ENCODE data around the gene FKBP7. TPM values are rescaled to one million over a fixed set of nuclear protein-coding genes. Genes with fewer than 3 reads are reported as not detected.

The FKBP7 gene
- total and polyA plus RNA-seq, 2 of the 13 experiments (the other 11 are each of a cell fraction or from before 2014, with no cell fraction given): 12.4 to 14.8 TPM

GRCh38 chr2:178419123-178419522 lies 59.3 kb downstream of the FKBP7 start:
- Histone ChIP-seq H3K27me3 (ENCODE audit: control insufficient read depth in 1 of 2, insufficient read depth in 2 of 2, low read length in 2 of 2) (no peaks in the 10 kb centered on the region), H3K4me2 (ENCODE audit: low read depth, low read length) (no peak overlapping the region), H4K20me1 (ENCODE audit: insufficient read depth, low read length) (no peaks in the 10 kb centered on the region), H3K79me2 (ENCODE audit: insufficient read depth, low read length) (no peaks in the 10 kb centered on the region), H3K4me1 (ENCODE audit: insufficient read depth, low read length) (peaks cover 9% of the 10 kb centered on the region; the same call in 1 of the 2 replicates), H3K9me3 (ENCODE audit: low read length) (no peaks in the 10 kb centered on the region), H2AFZ (ENCODE audit: low read length) (no peak overlapping the region), H3K9ac (ENCODE audit: insufficient read depth, low read depth, low read length) (no peak overlapping the region), H3K36me3 (replicated peaks in 1 of 2; ENCODE audit: control insufficient read depth in 1 of 2, insufficient read depth in 2 of 2, low read length in 2 of 2) (no peaks in the 10 kb centered on the region), H3K4me3 (replicated peaks in 1 of 3; ENCODE audit: insufficient read depth in 1 of 3, low read depth in 2 of 3, low read length in 3 of 3) (no peak overlapping the region), H3K27ac (ENCODE audit: extremely low read length, insufficient read depth, low read length) (no peak overlapping the region)
- in situ Hi-C loops (cut with HindIII; ENCODE audit: extremely low pct_ligation_motif_present, low pct_unique_long_range_greater_than_20kb) (loop anchor here (10.0 kb wide), 2 partner anchors 114 to 304 kb away; partner anchors contain the start of gene RBM45), intact Hi-C loops (cut with micrococcal nuclease; ENCODE audit: unreplicated experiment) (no loop called here)
- no peak for ATAC-seq
- ChIA-PET POLR2A (interaction anchor here (1.3 to 1.4 kb wide), 2 partner anchors 9 to 307 kb away, joined by 3 to 6 read pairs; partner anchors contain the start of gene RBM45), CTCF (ENCODE audit: low intra/inter-chr PET ratio, low total read pairs) (no interaction called here)
- no peak for DNase-seq (ENCODE audit: low spot score)
- FAIRE-seq: no peak
- no TSS peak for BruUV-seq (replicated peaks)
- TF ChIP-seq RAD51 (IDR thresholded peaks at IDR 0.05; ENCODE audit: borderline replicate concordance): no peak
- peak; percentile 45 for TF ChIP-seq STAG1 (CRISPR knock-in tag; IDR thresholded peaks at IDR 0.05)
- WGBS (ENCODE audit: low lambda C conversion rate): 46% methylated on average over 1 of the region's 1 CpG

GRCh38 chr2:178418426-178418825 lies 60.0 kb downstream of the FKBP7 start:
- Histone ChIP-seq H3K27me3 (ENCODE audit: control insufficient read depth in 1 of 2, insufficient read depth in 2 of 2, low read length in 2 of 2) (peaks cover 0 to under 1% of the 10 kb centered on the region in 2 experiments; a peak in 1 of 5 replicates), H3K36me3 (replicated peaks in 1 of 2; ENCODE audit: control insufficient read depth in 1 of 2, insufficient read depth in 2 of 2, low read length in 2 of 2) (no peaks in the 10 kb centered on the region), H3K4me1 (ENCODE audit: insufficient read depth, low read length) (peaks cover 12% of the 10 kb centered on the region; the same call in 1 of the 2 replicates), H3K4me2 (ENCODE audit: low read depth, low read length) (no peak overlapping the region), H3K9me3 (ENCODE audit: low read length) (no peaks in the 10 kb centered on the region), H3K27ac (ENCODE audit: extremely low read length, insufficient read depth, low read length) (no peak overlapping the region), H4K20me1 (ENCODE audit: insufficient read depth, low read length) (no peaks in the 10 kb centered on the region), H2AFZ (ENCODE audit: low read length) (no peak overlapping the region), H3K4me3 (replicated peaks in 1 of 3; ENCODE audit: insufficient read depth in 1 of 3, low read depth in 2 of 3, low read length in 3 of 3) (no peak overlapping the region), H3K79me2 (ENCODE audit: insufficient read depth, low read length) (no peaks in the 10 kb centered on the region), H3K9ac (ENCODE audit: insufficient read depth, low read depth, low read length) (no peak overlapping the region)
- intact Hi-C loops (cut with micrococcal nuclease; ENCODE audit: unreplicated experiment) (no loop called here), in situ Hi-C loops (cut with HindIII; ENCODE audit: extremely low pct_ligation_motif_present, low pct_unique_long_range_greater_than_20kb) (loop anchor here (10.0 kb wide), 2 partner anchors 114 to 304 kb away; partner anchors contain the start of gene RBM45)
- FAIRE-seq: no peak
- BruUV-seq (replicated peaks): no TSS peak
- ChIA-PET POLR2A (interaction anchor here (1.0 to 1.4 kb wide), 3 partner anchors 10 to 306 kb away, joined by 3 to 6 read pairs (median 4); partner anchors contain the start of genes PJVK, PRKRA and RBM45), CTCF (ENCODE audit: low intra/inter-chr PET ratio, low total read pairs) (no interaction called here)
- DNase-seq (ENCODE audit: low spot score): no peak
- ATAC-seq: no peak
- WGBS (ENCODE audit: low lambda C conversion rate): 91% methylated on average over 1 of the region's 1 CpG
- TF ChIP-seq ZNF720 (CRISPR knock-in tag; IDR thresholded peaks at IDR 0.05): no peak
- no peak for TF ChIP-seq PTBP1 (IDR thresholded peaks at IDR 0.05; ENCODE audit: low read depth, low read length, poor library complexity, severe bottlenecking)
- TF ChIP-seq, protein P1, sequence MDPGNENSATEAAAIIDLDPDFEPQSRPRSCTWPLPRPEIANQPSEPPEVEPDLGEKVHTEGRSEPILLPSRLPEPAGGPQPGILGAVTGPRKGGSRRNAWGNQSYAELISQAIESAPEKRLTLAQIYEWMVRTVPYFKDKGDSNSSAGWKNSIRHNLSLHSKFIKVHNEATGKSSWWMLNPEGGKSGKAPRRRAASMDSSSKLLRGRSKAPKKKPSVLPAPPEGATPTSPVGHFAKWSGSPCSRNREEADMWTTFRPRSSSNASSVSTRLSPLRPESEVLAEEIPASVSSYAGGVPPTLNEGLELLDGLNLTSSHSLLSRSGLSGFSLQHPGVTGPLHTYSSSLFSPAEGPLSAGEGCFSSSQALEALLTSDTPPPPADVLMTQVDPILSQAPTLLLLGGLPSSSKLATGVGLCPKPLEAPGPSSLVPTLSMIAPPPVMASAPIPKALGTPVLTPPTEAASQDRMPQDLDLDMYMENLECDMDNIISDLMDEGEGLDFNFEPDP (CRISPR knock-in tag; conservative IDR thresholded peaks at IDR 0.05): no peak
- TF ChIP-seq, protein P2, sequence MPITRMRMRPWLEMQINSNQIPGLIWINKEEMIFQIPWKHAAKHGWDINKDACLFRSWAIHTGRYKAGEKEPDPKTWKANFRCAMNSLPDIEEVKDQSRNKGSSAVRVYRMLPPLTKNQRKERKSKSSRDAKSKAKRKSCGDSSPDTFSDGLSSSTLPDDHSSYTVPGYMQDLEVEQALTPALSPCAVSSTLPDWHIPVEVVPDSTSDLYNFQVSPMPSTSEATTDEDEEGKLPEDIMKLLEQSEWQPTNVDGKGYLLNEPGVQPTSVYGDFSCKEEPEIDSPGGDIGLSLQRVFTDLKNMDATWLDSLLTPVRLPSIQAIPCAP (CRISPR knock-in tag; IDR thresholded peaks at IDR 0.05; ENCODE audit: low read depth): no peak
- TF ChIP-seq SMAD3 (CRISPR knock-in tag; IDR thresholded peaks at IDR 0.05): no peak
- TF ChIP-seq ZSCAN20 (CRISPR knock-in tag; IDR thresholded peaks at IDR 0.05; ENCODE audit: borderline replicate concordance): no peak
- TF ChIP-seq LRRFIP1 (CRISPR knock-in tag; conservative IDR thresholded peaks at IDR 0.05): no peak
- no peak for TF ChIP-seq KMT2B (CRISPR knock-in tag; IDR thresholded peaks at IDR 0.05)
- no peak for TF ChIP-seq GATAD2A (CRISPR knock-in tag; IDR thresholded peaks at IDR 0.05)
